PC-9 (cell line): ENCODE data around the gene FAM110A. TPM values are rescaled to one million over a fixed set of nuclear protein-coding genes. Genes with fewer than 3 reads are reported as not detected.

ENCODE experiments used
- BruUV-seq: library from RNA; stranded (reverse); fragments of 400-500 nt; replicated peaks from 2 replicates; lab custom pipeline; 2021; lab: Mats Ljungman, UMichigan
- CTCF ChIA-PET: fragments of 300-600 bp; sonication (Branson Sonifier 250); formaldehyde crosslinking; loops from one replicate; lab custom pipeline; 2022; ENCODE audit warnings: antibody characterized with exemption; lab: Charles Lee
- POLR2A ChIA-PET: fragments of 300-600 bp; sonication (Branson Sonifier 250); formaldehyde crosslinking; loops from one replicate; lab custom pipeline; 2022; ENCODE audit warnings: antibody characterized with exemption; ENCODE audit not compliant: unreplicated experiment; lab: Charles Lee
- DNase-seq, 2 experiments: peaks; one replicate each; pipeline versions ENCODE4 v3.0.0 to v3.0.0-alpha.2; 2015 to 2022; ENCODE audit warnings: mixed read lengths in 1 of 2
- H2AFZ ChIP-seq: fragments of 200-600 bp; sonication (generic); 2 replicates; pipeline ENCODE4 v1.8.1; 2017; ENCODE audit warnings: antibody characterized with exemption
- H3F3A ChIP-seq: fragments of 200-600 bp; sonication (generic); 2 replicates; pipeline ENCODE4 v1.8.1; 2017; ENCODE audit warnings: antibody characterized with exemption, mild to moderate bottlenecking, low read depth; ENCODE audit not compliant: insufficient read depth
- H3K27ac ChIP-seq: fragments of 200-600 bp; sonication (generic); 2 replicates; pipeline ENCODE4 v1.6.1; 2016; ENCODE audit warnings: mixed run types
- H3K27me3 ChIP-seq: fragments of 200-600 bp; sonication (generic); 2 replicates; pipeline ENCODE4 v1.6.1; 2016; ENCODE audit warnings: low read depth, mixed run types; ENCODE audit not compliant: insufficient read depth
- H3K36me3 ChIP-seq: fragments of 200-600 bp; sonication (generic); 2 replicates; pipeline ENCODE4 v1.6.1; 2016; ENCODE audit warnings: low read depth, mixed run types
- H3K4me1 ChIP-seq: fragments of 200-600 bp; sonication (generic); replicated peaks from 2 replicates; pipeline ENCODE4 v1.6.1; 2016; ENCODE audit warnings: mixed run types; ENCODE audit not compliant: insufficient read depth
- H3K4me2 ChIP-seq: fragments of 200-600 bp; sonication (generic); 2 replicates; pipeline ENCODE4 v1.6.1; 2017; ENCODE audit warnings: mixed run types
- H3K4me3 ChIP-seq: fragments of 200-600 bp; sonication (generic); 2 replicates; pipeline ENCODE4 v1.6.1; 2016; ENCODE audit warnings: mixed run types
- H3K79me2 ChIP-seq: fragments of 200-600 bp; sonication (generic); 2 replicates; pipeline ENCODE4 v1.6.1; 2017; ENCODE audit warnings: low read depth, mixed run types
- H3K9me2 ChIP-seq: fragments of 200-600 bp; sonication (generic); 2 replicates; pipeline ENCODE4 v1.8.1; 2017; ENCODE audit warnings: mild to moderate bottlenecking; ENCODE audit not compliant: insufficient read depth
- H3K9me3 ChIP-seq: fragments of 200-600 bp; sonication (generic); 2 replicates; pipeline ENCODE4 v1.8.1; 2016; ENCODE audit warnings: low read depth; ENCODE audit not compliant: insufficient read depth
- H4K20me1 ChIP-seq: fragments of 200-600 bp; sonication (generic); 2 replicates; pipeline ENCODE4 v1.8.1; 2017; ENCODE audit not compliant: insufficient read depth
- CTCF ChIP-seq: fragments of 200-600 bp; sonication (generic); conservative IDR thresholded peaks from 2 replicates; pipeline ENCODE4 v1.6.1; 2017; ENCODE audit warnings: mixed run types, antibody characterized with exemption, mild to moderate bottlenecking, moderate library complexity
- EZH2 ChIP-seq: fragments of 200-600 bp; sonication (generic); IDR thresholded peaks from 2 replicates; pipeline ENCODE4 v1.8.0; 2017; ENCODE audit warnings: antibody characterized with exemption, low read depth
- intact Hi-C: fragments of 100-400 bp; cut with micrococcal nuclease; formaldehyde crosslinking; loops from one replicate; pipeline ENCODE4 v1.10.0; 2022; ENCODE audit not compliant: unreplicated experiment
- total RNA-seq: library from RNA; stranded (reverse); gene quantifications from 2 replicates; pipeline ENCODE4 v1.2.3, GENCODE V29; 2021

FAM110A gene
- total RNA-seq, 1 experiment from 2014 or later: 30.8 TPM

- H3K9me3 ChIP-seq: no peaks in the 10 kb centered on the region
- H3K36me3 ChIP-seq: no peaks in the 10 kb centered on the region
- H3K9me2 ChIP-seq: no peaks in the 10 kb centered on the region
- DNase-seq: peak; percentile 29 to 73
- POLR2A ChIA-PET: interaction anchor here (0.7 kb wide), 1 partner anchor 15 kb away, joined by 12 read pairs; no protein-coding TSS in a partner anchor
- no peaks in the 10 kb centered on the region for H3K79me2 ChIP-seq
- peak overlapping the region; percentile 53; the same call in 1 of the 2 replicates for H3K4me2 ChIP-seq
- no peaks in the 10 kb centered on the region for H3K4me1 ChIP-seq
- no peak for TF ChIP-seq EZH2
- no peak for TF ChIP-seq CTCF
- intact Hi-C loops: no loop called here
- H3K27ac ChIP-seq: peak overlapping the region; percentile 43
- CTCF ChIA-PET: interaction anchor here (0.6 to 3.8 kb wide), 5 partner anchors 26 to 511 kb away, joined by 3 to 27 read pairs (median 6); no protein-coding TSS in a partner anchor
- BruUV-seq: no TSS peak
- peaks cover 18% of the 10 kb centered on the region for H3F3A ChIP-seq
- H3K4me3 ChIP-seq: peak overlapping the region; percentile 21; the same call in 1 of the 2 replicates
- no peaks in the 10 kb centered on the region for H4K20me1 ChIP-seq
- H3K27me3 ChIP-seq: no peaks in the 10 kb centered on the region; the same call in 1 of the 2 replicates
- peak overlapping the region; percentile 70 for H2AFZ ChIP-seq
These were observed 15.4 kb upstream of the FAM110A start for GRCh38 chr20:818001-818664.

GRCh38 chr20:819680-820322, 13.7 kb upstream of the FAM110A start:
- peaks cover 18% of the 10 kb centered on the region for H3F3A ChIP-seq
- ChIA-PET POLR2A (no interaction called here), CTCF (no interaction called here)
- H3K36me3 ChIP-seq: no peaks in the 10 kb centered on the region
- H3K4me1 ChIP-seq: no peaks in the 10 kb centered on the region
- H3K4me2 ChIP-seq: no peak overlapping the region
- no peaks in the 10 kb centered on the region for H3K9me3 ChIP-seq
- no peak overlapping the region for H3K4me3 ChIP-seq
- intact Hi-C loops: no loop called here
- no peaks in the 10 kb centered on the region for H3K9me2 ChIP-seq
- no peak overlapping the region for H2AFZ ChIP-seq
- no peak overlapping the region for H3K27ac ChIP-seq
- no TSS peak for BruUV-seq
- no peaks in the 10 kb centered on the region for H3K27me3 ChIP-seq
- H4K20me1 ChIP-seq: no peaks in the 10 kb centered on the region
- no peak for DNase-seq
- TF ChIP-seq CTCF (no peak), EZH2 (no peak)
- no peaks in the 10 kb centered on the region for H3K79me2 ChIP-seq

- intact Hi-C loops: no loop called here
- ChIA-PET POLR2A (no interaction called here), CTCF (no interaction called here)
These were observed 13.1 kb upstream of the FAM110A start for GRCh38 chr20:820323-820953.

More at GRCh38 chr20:820323-820953, 13.1 kb upstream of the FAM110A start:
- Histone ChIP-seq H3K36me3 (no peaks in the 10 kb centered on the region), H3K4me1 (no peaks in the 10 kb centered on the region), H3K9me3 (no peaks in the 10 kb centered on the region), H3K4me2 (no peak overlapping the region), H3F3A (peaks cover 18% of the 10 kb centered on the region), H2AFZ (no peak overlapping the region), H3K79me2 (no peaks in the 10 kb centered on the region), H3K27ac (no peak overlapping the region), H3K4me3 (no peak overlapping the region), H3K27me3 (no peaks in the 10 kb centered on the region), H4K20me1 (no peaks in the 10 kb centered on the region), H3K9me2 (no peaks in the 10 kb centered on the region)
- BruUV-seq: no TSS peak
- DNase-seq: no peak
- TF ChIP-seq EZH2: no peak
- no peak for TF ChIP-seq CTCF
